SK-N-SH treated with all-trans-retinoic acid at 6 μM for 48 hours (cell line): ENCODE data around the gene SLC16A4.

Source experiments
- ATAC-seq: fragments of 200-7000 bp; cut with Tn5 transposase; 3 replicates; pipeline ENCODE4 v1.9.1; 2020; ENCODE audit warnings: mild to moderate bottlenecking, moderate library complexity
- ARNTL ChIP-seq: fragments of 450-650 bp; formaldehyde crosslinking; IDR thresholded peaks from 2 replicates; pipeline ENCODE4 v1.5.0; 2020; ENCODE audit warnings: low read depth, mild to moderate bottlenecking, moderate library complexity, borderline replicate concordance
- BACH2 ChIP-seq: fragments of 250-450 bp; sonication (Bioruptor Pico); IDR thresholded peaks from 2 replicates; pipeline ENCODE4 v1.9.0; 2021; ENCODE audit warnings: mild to moderate bottlenecking, borderline replicate concordance
- CREB5 ChIP-seq: fragments of 250-450 bp; sonication (Bioruptor Pico); IDR thresholded peaks from 2 replicates; pipeline ENCODE4 v1.5.1; 2020; ENCODE audit warnings: low read depth, mild to moderate bottlenecking, moderate library complexity
- CSRNP3 ChIP-seq: fragments of 250-450 bp; sonication (Bioruptor Pico); IDR thresholded peaks from 2 replicates; pipeline ENCODE4 v1.5.1; 2021; ENCODE audit warnings: mild to moderate bottlenecking, moderate library complexity
- ESRRG ChIP-seq: fragments of 250-450 bp; sonication (Bioruptor Pico); IDR thresholded peaks from 2 replicates; pipeline ENCODE4 v1.6.1; 2021; ENCODE audit warnings: mild to moderate bottlenecking
- ISL1 ChIP-seq: fragments of 250-450 bp; sonication (Bioruptor Pico); IDR thresholded peaks from 2 replicates; pipeline ENCODE4 v2.1.2; 2022; ENCODE audit warnings: mild to moderate bottlenecking, moderate library complexity
- OSR1 ChIP-seq: fragments of 250-450 bp; sonication (Bioruptor Pico); IDR thresholded peaks from 2 replicates; pipeline ENCODE4 v1.8.0; 2022; ENCODE audit warnings: moderate library complexity, mild to moderate bottlenecking, inconsistent platforms
- PATZ1 ChIP-seq: fragments of 250-450 bp; sonication (Bioruptor Pico); IDR thresholded peaks from 2 replicates; pipeline ENCODE4 v1.8.0; 2020; ENCODE audit warnings: mild to moderate bottlenecking, moderate library complexity, borderline replicate concordance
- POU6F1 ChIP-seq: fragments of 250-450 bp; sonication (Bioruptor Pico); IDR thresholded peaks from 2 replicates; pipeline ENCODE4 v1.8.0; 2021; ENCODE audit warnings: low read depth, mild to moderate bottlenecking, moderate library complexity, borderline replicate concordance
- RARB ChIP-seq: fragments of 250-450 bp; sonication (Bioruptor Pico); IDR thresholded peaks from 2 replicates; pipeline ENCODE4 v1.8.0; 2021; ENCODE audit warnings: mild to moderate bottlenecking, moderate library complexity
- SNAI2 ChIP-seq: fragments of 250-450 bp; sonication (Bioruptor Pico); IDR thresholded peaks from 2 replicates; pipeline ENCODE4 v1.5.0; 2020; ENCODE audit warnings: mild to moderate bottlenecking, moderate library complexity
- TOX ChIP-seq: fragments of 250-450 bp; sonication (Bioruptor Pico); IDR thresholded peaks from 2 replicates; pipeline ENCODE4 v1.8.0; 2021; ENCODE audit warnings: mild to moderate bottlenecking, moderate library complexity, borderline replicate concordance
- TSHZ2 ChIP-seq: fragments of 250-450 bp; sonication (Bioruptor Pico); IDR thresholded peaks from 2 replicates; pipeline ENCODE4 v1.5.0; 2020; ENCODE audit warnings: mild to moderate bottlenecking, moderate library complexity
- ZC3H10 ChIP-seq: fragments of 250-450 bp; sonication (Bioruptor Pico); IDR thresholded peaks from 2 replicates; pipeline ENCODE4 v1.5.1; 2021; ENCODE audit warnings: mild to moderate bottlenecking, moderate library complexity
- ZFP3 ChIP-seq: fragments of 250-450 bp; sonication (Bioruptor Pico); IDR thresholded peaks from 2 replicates; pipeline ENCODE4 v1.5.0; 2020; ENCODE audit warnings: mild to moderate bottlenecking, moderate library complexity
- ZNF565 ChIP-seq: fragments of 450-650 bp; formaldehyde crosslinking; conservative IDR thresholded peaks from 2 replicates; pipeline ENCODE4 v1.5.0; 2020; ENCODE audit warnings: low read depth, mild to moderate bottlenecking, moderate library complexity
- ZNF70 ChIP-seq: fragments of 450-650 bp; formaldehyde crosslinking; IDR thresholded peaks from 2 replicates; pipeline ENCODE4 v1.5.0; 2020; ENCODE audit warnings: mild to moderate bottlenecking, moderate library complexity
- ZNF8 ChIP-seq: fragments of 450-650 bp; formaldehyde crosslinking; IDR thresholded peaks from 2 replicates; pipeline ENCODE4 v1.5.0; 2020; ENCODE audit warnings: mild to moderate bottlenecking, moderate library complexity

The SLC16A4 gene

GRCh38 chr1:110321045-110321444, 69.8 kb downstream of the SLC16A4 start:
- TF ChIP-seq ZNF70, result no peak
- TF ChIP-seq SNAI2 (CRISPR knock-in tag), result no peak
- no peak for TF ChIP-seq PATZ1 (CRISPR knock-in tag)
- no peak for TF ChIP-seq ZNF565
- no peak for TF ChIP-seq POU6F1
- TF ChIP-seq TSHZ2, result no peak
- no peak for TF ChIP-seq BACH2 (CRISPR knock-in tag)
- TF ChIP-seq ESRRG (CRISPR knock-in tag), result no peak
- TF ChIP-seq, all 23 proteins: peak for 0
- ATAC-seq, result no peak

- no peak for TF ChIP-seq POU6F1
- no peak for TF ChIP-seq PATZ1 (CRISPR knock-in tag)
- TF ChIP-seq BACH2 (CRISPR knock-in tag), result no peak
- no peak for TF ChIP-seq ZFP3 (CRISPR knock-in tag)
- no peak for TF ChIP-seq OSR1 (CRISPR knock-in tag)
- no peak for TF ChIP-seq ZNF70
- no peak for TF ChIP-seq ZNF8 (CRISPR knock-in tag)
- TF ChIP-seq, all 23 proteins: peak for 0
- ATAC-seq, result no peak
Measured at GRCh38 chr1:110320168-110320518, 70.7 kb downstream of the SLC16A4 start.

GRCh38 chr1:110319332-110320167, 71.3 kb downstream of the SLC16A4 start:
- no peak for TF ChIP-seq ZNF8 (CRISPR knock-in tag)
- TF ChIP-seq ZC3H10 (CRISPR knock-in tag), result no peak
- no peak for TF ChIP-seq RARB (CRISPR knock-in tag)
- TF ChIP-seq ARNTL (CRISPR knock-in tag), result no peak
- TF ChIP-seq ESRRG (CRISPR knock-in tag), result no peak
- TF ChIP-seq ISL1, result no peak
- no peak for TF ChIP-seq CSRNP3 (CRISPR knock-in tag)
- no peak for TF ChIP-seq BACH2 (CRISPR knock-in tag)
- TF ChIP-seq TOX (CRISPR knock-in tag), result no peak
- TF ChIP-seq ZNF565, result no peak
- TF ChIP-seq CREB5, result no peak
- TF ChIP-seq POU6F1, result no peak
- no peak for ATAC-seq
